ENCODE measurements around the gene DEGS2.

The DEGS2 gene

GRCh38 chr14:100150932-100151587 lies 8.4 kb downstream of the DEGS2 start:
- DNase-seq (ENCODE audit: extremely low spot score, insufficient read length, low read depth) (no peak), FAIRE-seq (no peak)

- FAIRE-seq, result no peak
- DNase-seq (ENCODE audit: extremely low spot score, insufficient read length, low read depth), result no peak
These were observed 9.4 kb downstream of the DEGS2 start for GRCh38 chr14:100149851-100150611.

DNA sequence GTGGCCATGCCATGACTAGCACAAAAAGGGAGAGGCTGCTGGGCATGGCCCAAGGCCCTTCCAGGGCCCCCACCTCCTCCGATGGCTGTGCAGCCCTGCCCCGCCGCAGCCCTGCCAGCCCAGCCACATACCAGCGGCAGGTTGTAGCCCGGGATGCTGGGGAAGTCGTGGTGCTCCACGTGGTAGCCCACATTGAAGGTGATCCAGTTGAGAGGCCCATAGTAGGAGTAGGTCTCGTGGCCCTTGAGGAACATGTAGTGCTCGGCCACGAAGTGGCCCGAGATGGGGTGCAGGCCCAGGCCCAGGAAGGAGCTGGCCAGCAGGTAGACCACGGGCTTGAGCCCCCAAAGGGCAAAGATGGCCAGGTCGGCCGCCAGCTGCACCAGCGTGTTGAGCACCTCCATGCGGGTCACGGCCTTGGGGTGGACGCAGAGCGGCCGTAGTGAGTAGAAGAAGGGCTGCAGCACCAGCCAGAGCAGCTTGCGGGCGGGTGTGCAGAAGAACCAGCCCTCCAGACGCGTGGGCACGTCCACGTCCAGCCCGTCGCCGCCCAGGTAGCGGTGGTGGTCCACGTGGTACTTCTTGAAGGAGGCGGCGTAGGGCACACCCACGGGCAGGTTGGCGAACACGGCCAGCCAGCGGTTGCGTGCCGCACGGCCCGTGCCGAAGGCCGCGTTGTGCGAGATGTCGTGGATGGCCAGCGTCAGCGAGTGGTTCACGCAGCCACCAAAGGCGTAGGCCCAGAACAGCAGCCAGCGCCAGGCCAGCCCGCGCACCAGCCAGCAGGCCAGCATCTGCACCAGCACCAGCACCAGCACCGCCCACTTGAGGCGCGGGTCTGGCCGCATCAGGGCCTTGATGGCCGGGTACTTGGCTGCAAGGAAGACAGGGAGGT lies 10.4 kb downstream of the DEGS2 start:
- FAIRE-seq, result no peak
- DNase-seq (ENCODE audit: extremely low spot score, insufficient read length, low read depth), result no peak

GRCh38 chr14:100147691-100148464 lies 11.6 kb downstream of the DEGS2 start:
- DNase-seq (ENCODE audit: extremely low spot score, insufficient read length, low read depth), result no peak
- FAIRE-seq, result no peak

DNA sequence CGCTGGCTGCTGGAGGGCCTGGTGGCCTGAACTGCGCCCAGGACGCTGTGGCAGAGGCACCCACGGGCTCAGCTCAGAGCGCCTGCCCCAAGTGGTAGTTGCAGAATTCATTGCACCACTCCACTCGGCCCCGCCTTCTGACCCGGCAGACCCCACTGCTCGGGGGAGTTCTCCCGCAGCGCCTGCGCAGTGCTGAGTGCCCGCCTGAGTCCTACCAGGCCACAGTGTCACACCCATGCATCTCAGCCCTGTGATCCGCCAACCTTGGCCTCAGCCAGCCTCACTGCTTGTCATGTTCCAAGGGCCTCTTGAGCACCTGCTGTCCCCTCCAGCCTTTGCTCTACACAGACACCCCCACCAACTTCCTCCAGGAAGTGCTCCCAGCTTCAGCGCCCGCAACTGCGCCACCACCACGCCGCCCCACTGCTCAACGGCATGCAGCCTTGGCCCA lies 12.2 kb downstream of the DEGS2 start:
- DNase-seq (ENCODE audit: extremely low spot score, insufficient read length, low read depth), result no peak
- no peak for FAIRE-seq

DNA sequence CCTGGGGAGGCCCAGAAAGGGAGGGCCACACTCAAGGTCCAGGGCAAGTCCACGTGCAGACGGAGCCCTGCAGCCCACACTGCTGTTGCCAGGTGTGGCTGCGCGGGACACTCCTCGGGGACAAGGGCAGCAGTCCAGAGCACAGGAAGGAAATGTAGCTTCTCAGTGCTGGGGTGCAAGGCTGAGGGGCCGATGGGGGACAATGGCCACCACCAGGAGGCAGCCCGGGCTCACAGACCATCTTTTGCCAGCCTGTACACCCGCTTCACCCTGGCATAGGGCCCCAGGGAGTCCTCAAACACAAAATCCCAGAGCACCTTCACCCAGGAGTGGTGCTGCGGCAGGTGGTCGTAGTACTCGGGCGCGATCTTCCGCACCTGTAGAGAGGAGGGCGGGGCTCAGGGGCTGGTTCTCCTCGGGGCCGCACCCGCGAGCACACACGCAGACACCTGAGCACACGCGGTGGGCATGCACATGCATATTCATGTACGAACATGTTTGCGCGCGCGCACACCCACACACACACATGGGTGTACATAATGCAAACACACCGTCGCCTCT lies 12.8 kb downstream of the DEGS2 start:
- DNase-seq (ENCODE audit: extremely low spot score, insufficient read length, low read depth), result no peak
- no peak for FAIRE-seq

DNA sequence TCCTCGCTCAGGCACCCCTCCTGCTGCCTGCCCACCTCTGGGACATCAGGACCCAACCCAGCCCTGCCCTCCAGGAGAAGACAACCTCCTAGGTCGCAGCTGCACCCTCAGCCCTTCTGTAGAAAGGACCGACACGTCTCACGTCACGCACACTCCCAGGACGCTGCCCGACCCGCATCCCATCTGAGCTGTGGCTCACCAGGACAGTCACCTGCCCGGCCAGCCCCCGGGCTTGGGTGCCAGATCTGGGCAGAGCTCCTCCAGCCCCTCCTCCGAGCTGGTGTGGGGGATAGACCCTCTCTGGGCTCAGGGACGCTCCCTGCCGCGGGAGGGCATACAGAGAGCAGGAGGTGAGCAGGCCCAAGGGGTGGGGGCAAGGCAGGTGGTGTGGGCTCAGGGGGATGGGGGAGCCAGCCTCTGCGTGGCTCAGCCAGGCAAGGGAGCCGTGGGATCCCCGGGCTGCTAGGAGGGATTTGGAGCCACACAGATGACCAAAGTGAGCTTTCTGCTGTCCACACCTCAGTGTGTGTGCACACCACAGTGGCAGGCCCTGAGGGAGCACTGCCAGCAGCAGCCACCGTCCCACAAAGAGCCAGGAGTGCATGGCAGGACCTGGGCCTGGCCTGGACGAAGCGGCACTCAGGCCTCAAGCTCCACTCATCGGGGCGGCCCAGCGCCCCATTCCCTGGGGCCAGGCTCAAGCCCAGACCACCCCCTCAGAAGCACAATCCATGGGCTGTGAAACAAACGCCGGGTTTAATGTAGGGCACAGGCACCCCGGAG lies 13.6 kb downstream of the DEGS2 start:
- no peak for FAIRE-seq
- no peak for DNase-seq (ENCODE audit: extremely low spot score, insufficient read length, low read depth)

DNA sequence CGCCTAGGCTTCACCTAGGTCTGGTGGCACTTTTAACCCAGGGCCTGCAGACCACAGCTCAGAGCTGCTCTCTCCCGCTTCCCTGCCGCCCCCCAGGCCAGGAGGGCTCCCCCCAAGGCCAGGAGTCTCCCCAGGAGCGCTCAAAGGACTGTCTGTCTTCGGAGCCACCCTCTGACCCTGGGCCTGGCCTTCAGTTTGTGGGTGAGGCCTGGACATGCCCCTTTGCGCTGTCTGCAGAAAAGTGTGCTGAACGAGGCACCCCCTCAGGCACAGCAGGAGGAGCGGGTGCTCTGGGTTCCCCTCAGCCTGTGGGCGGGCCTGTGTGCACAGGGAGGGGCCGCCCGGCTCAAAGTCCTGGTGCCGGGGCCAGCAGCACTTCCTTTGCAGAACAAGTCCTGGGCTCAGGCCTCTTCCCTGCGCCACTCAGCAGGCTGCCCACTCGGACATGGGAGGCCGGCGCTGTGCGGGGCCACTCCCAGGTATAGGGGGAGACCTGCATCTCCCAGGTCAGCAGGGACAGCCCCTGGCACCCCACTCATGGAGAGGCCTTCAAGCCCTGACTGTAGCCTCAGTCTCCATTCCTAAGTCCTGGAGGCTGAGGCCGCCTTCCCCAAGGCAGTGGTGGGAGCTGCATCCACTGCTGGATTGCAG lies 14.3 kb downstream of the DEGS2 start:
- no peak for FAIRE-seq
- no peak for DNase-seq (ENCODE audit: extremely low spot score, insufficient read length, low read depth)

DNA sequence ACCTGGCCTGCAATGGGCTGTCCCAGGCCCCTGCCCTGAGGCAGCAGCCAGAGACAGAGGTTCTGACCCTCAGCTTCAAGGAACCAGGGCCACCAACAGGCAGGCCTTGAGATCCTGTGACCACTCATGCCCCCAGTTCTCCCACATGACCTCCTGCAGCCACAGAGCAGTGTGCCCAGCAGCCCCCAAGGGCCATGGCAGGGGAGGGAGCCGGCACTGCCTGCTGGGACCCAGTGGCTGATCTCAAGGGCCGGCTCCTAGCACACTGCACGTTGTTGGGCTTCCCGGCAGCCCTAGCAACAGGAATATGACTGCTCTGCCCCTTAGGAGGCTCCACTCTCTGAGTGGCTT lies 14.8 kb downstream of the DEGS2 start:
- no peak for DNase-seq (ENCODE audit: extremely low spot score, insufficient read length, low read depth)
- no peak for FAIRE-seq

GRCh38 chr14:100143934-100144333 lies 15.5 kb downstream of the DEGS2 start:
- no peak for FAIRE-seq
- DNase-seq (ENCODE audit: extremely low spot score, insufficient read length, low read depth), result no peak

DNA sequence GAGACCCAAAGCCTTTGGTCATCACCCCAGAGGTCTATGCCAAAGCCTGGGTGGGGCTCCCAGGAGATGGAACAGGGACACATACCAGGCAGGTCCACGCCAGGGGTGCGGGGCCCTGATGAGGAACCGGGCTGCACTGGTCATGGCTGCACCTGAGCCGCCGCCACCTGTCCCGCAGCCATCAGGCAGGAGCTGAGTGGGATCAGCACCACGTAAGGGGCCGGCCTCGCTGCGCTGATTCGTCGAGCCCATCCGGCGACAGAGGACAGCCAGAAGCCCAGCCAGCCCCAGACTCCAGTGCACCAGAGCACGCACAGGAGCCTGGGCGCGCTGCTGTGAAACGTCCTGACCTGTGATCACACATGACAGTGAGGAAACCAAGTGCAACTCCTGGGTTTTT lies 15.9 kb downstream of the DEGS2 start:
- FAIRE-seq, result no peak
- no peak for DNase-seq (ENCODE audit: extremely low spot score, insufficient read length, low read depth)

DNA sequence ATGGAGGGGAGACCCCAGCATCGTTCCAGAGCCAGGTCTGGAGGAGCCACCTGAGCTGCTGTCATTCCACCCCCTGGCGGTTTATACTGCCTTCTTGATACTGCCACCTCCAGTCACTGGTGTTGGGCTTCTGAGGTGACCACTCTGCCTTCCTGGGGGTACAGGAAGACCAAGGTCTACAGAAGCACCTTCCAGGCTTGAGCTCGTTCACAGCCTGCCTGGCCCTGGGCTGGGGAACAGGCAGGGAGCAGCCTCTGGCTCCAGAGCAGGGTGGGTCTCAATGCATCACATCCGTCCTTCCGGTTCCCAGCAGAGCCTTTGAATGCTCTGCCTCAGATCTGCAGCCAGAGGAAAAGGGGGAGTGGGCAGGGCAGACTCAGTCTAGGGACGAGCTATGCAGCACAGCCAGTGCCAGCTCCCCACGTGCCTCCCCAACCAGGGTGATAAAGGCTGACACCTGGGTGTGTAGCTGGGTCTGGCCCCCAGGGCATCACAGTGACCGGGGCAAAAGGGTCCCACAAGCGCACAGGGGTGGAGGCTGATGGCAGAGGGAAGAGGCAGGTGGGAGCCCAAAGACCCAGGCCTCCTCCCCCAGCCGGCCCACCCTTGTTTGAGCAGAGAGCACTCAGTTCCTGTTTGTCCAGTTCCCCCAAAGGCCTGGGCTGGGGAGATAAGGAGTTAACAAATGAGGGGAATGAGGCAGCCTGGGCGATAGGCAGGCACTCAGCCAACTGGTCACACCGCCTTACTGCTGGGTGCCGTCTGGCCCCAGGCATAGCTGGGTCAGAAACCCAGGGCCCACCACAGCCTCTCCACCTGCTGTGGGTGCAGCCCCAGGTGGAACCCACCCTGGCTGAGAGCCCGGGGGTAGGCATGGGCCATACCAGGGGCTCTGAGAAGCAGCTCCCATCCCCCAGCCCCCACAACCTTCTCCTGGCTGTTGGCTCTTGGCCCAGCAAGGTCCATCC lies 17.1 kb downstream of the DEGS2 start:
- FAIRE-seq, result no peak
- DNase-seq (ENCODE audit: extremely low spot score, insufficient read length, low read depth), result no peak

DNA sequence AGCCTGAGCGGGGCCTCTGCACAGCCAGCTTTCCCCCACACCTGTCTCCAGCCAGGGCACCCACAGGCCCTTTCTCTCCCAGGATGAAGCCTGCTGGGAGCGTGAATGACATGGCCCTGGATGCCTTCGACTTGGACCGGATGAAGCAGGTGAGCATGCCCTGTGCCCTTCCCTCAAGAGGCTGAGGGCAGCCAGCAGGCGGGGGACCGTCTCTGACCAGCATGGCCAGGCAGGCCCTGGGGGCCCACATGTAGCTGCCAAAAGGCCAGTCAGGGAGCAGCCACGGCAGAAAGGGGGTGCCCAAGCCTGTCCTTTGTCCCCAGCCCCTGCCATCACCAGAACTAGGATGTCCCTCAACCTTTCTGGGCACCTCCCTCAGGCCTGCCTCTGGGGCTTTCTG lies 18.3 kb downstream of the DEGS2 start:
- DNase-seq (ENCODE audit: extremely low spot score, insufficient read length, low read depth), result no peak
- FAIRE-seq, result no peak

GRCh38 chr14:100140452-100141078 lies 18.9 kb downstream of the DEGS2 start:
- DNase-seq (ENCODE audit: extremely low spot score, insufficient read length, low read depth) (no peak), FAIRE-seq (no peak)

GRCh38 chr14:100138955-100139354 lies 20.5 kb downstream of the DEGS2 start:
- DNase-seq (ENCODE audit: extremely low spot score, insufficient read length, low read depth), result no peak
- no peak for FAIRE-seq

DNA sequence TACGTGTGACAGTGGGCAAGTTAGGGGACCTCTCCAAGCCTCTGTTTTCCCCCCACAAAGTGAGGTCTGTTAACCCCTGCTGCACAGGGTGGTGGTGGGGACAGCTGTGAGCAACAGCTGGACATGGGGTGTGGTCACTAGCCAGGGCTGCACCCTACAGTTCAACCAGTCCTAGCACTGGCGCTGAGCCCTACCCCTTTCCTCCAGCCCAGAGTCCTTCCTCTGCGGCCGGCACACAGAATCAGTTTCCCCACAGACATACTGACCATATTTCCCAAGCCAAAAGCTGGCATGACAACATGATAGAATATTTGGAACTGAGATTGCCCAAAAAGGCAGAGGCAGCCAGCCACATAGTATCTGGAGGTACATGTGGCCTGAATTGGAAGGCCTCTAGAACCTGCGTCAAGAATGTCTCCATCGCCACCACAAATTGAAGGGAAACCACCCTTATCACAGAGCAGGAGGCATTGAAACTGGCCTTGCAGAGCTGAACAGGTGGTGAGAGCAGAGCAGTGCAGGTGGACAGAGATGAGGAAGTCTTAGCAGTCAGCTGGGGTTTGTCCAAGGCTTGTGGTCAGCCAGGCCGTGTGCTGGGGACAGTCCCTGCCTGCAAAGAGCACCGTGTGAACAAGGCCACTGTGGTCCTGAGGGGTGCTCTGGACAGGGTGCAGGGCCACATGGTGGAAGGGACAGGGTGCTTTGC lies 21.2 kb downstream of the DEGS2 start:
- FAIRE-seq (no peak), DNase-seq (ENCODE audit: extremely low spot score, insufficient read length, low read depth) (no peak)
